HEK293 (cell line): ENCODE measurements around the gene CYRIA.

ENCODE experiments used
- CTCF ChIA-PET: fragments of 350-600 bp; formaldehyde crosslinking; extraction: SDS; loops from one replicate; lab custom pipeline; 2021; ENCODE audit warnings: antibody characterized with exemption; lab: Yijun Ruan, JAX
- POLR2A ChIA-PET: fragments of 300-600 bp; formaldehyde crosslinking; extraction: SDS; loops from one replicate; lab custom pipeline; 2020; ENCODE audit warnings: antibody characterized with exemption, inconsistent platforms; lab: Yijun Ruan, JAX
- H3K27ac ChIP-seq: fragments of 200-500 bp; sonication (Bioruptor generic); 2 replicates; pipeline ENCODE4 v1.5.1; 2014; ENCODE audit warnings: low read depth, low read length, control low read depth, inconsistent platforms; ENCODE audit errors: extremely low read depth
- H3K36me3 ChIP-seq, 2 experiments: fragments of 200-500 bp in 1 of 2; sonication (Bioruptor generic) in 1 of 2; 1 replicate in 1 of 2; 2 replicates in 1 of 2; pipeline ENCODE4 v1.5.1; 2014 to 2017; ENCODE audit warnings: inconsistent platforms in 2 of 2, low read length in 2 of 2; ENCODE audit not compliant: control insufficient read depth in 2 of 2, insufficient read depth in 1 of 2
- H3K4me1 ChIP-seq: fragments of 200-500 bp; sonication (Bioruptor generic); 2 replicates; pipeline ENCODE4 v1.5.1; 2014; ENCODE audit warnings: mild to moderate bottlenecking, low read length, inconsistent platforms; ENCODE audit not compliant: control insufficient read depth, insufficient read depth
- H3K4me3 ChIP-seq: 2 replicates; pipeline ENCODE4 v1.5.1; 2011; ENCODE audit warnings: low read depth, mild to moderate bottlenecking, control low read depth, low read length, moderate library complexity
- H3K9me3 ChIP-seq: fragments of 200-500 bp; sonication (Bioruptor generic); 2 replicates; pipeline ENCODE4 v1.5.1; 2014; ENCODE audit warnings: low read depth, low read length, inconsistent platforms; ENCODE audit not compliant: control insufficient read depth, insufficient read depth
- KLF1 ChIP-seq: fragments of 450-650 bp; formaldehyde crosslinking; IDR thresholded peaks from 2 replicates; pipeline ENCODE4 v1.5.1; 2016; ENCODE audit warnings: missing biosample characterization, missing genetic modification characterization
- MEIS1 ChIP-seq: sonication (generic); formaldehyde crosslinking; IDR thresholded peaks from 2 replicates; pipeline ENCODE4 v1.8.1; 2022; ENCODE audit warnings: missing genetic modification reagents, mild to moderate bottlenecking, borderline replicate concordance
- SP7 ChIP-seq: fragments of 450-650 bp; formaldehyde crosslinking; IDR thresholded peaks from 2 replicates; pipeline ENCODE4 v1.5.1; 2016; ENCODE audit warnings: missing biosample characterization, missing genetic modification characterization
- ZNF114 ChIP-seq: fragments of 450-650 bp; formaldehyde crosslinking; IDR thresholded peaks from 2 replicates; pipeline ENCODE4 v1.5.0; 2017; ENCODE audit warnings: missing biosample characterization, missing genetic modification characterization
- ZNF155 ChIP-seq: fragments of 450-650 bp; formaldehyde crosslinking; IDR thresholded peaks from 2 replicates; pipeline ENCODE4 v1.5.1; 2016; ENCODE audit warnings: missing biosample characterization, missing genetic modification characterization
- ZNF202 ChIP-seq: fragments of 450-650 bp; formaldehyde crosslinking; IDR thresholded peaks from 2 replicates; pipeline ENCODE4 v1.5.1; 2016; ENCODE audit warnings: missing biosample characterization, missing genetic modification characterization, borderline replicate concordance
- ZNF221 ChIP-seq: fragments of 450-650 bp; formaldehyde crosslinking; IDR thresholded peaks from 2 replicates; pipeline ENCODE4 v1.5.1; 2017; ENCODE audit warnings: missing biosample characterization, missing genetic modification characterization, borderline replicate concordance
- ZNF354C ChIP-seq: fragments of 450-650 bp; formaldehyde crosslinking; IDR thresholded peaks from 2 replicates; pipeline ENCODE4 v1.5.1; 2016; ENCODE audit warnings: missing biosample characterization, missing genetic modification characterization, low read depth, borderline replicate concordance
- ZNF37A ChIP-seq: fragments of 450-650 bp; IDR thresholded peaks from 2 replicates; pipeline ENCODE4 v1.5.1; 2018; ENCODE audit warnings: missing biosample characterization, missing genetic modification characterization
- ZNF394 ChIP-seq: fragments of 450-650 bp; formaldehyde crosslinking; IDR thresholded peaks from 2 replicates; pipeline ENCODE4 v1.5.1; 2016; ENCODE audit warnings: missing biosample characterization, missing genetic modification characterization, mild to moderate bottlenecking, moderate library complexity, borderline replicate concordance
- ZNF404 ChIP-seq: fragments of 450-650 bp; formaldehyde crosslinking; IDR thresholded peaks from 2 replicates; pipeline ENCODE4 v1.5.1; 2017; ENCODE audit warnings: missing biosample characterization, missing genetic modification characterization
- ZNF785 ChIP-seq: fragments of 450-650 bp; formaldehyde crosslinking; IDR thresholded peaks from 2 replicates; pipeline ENCODE4 v1.5.1; 2016; ENCODE audit warnings: missing biosample characterization, missing genetic modification characterization
- TF ChIP-seq, protein P1 (sequence below): fragments of 450-650 bp; formaldehyde crosslinking; IDR thresholded peaks from 2 replicates; pipeline ENCODE4 v1.5.1; 2016; ENCODE audit warnings: missing biosample characterization, missing genetic modification characterization
- TF ChIP-seq, protein P2 (sequence below): fragments of 450-650 bp; IDR thresholded peaks from 2 replicates; pipeline ENCODE4 v1.5.1; 2018; ENCODE audit warnings: missing biosample characterization, mild to moderate bottlenecking, missing genetic modification characterization
- TF ChIP-seq, protein P3 (sequence below): fragments of 450-650 bp; formaldehyde crosslinking; IDR thresholded peaks from 2 replicates; pipeline ENCODE4 v1.5.1; 2016; ENCODE audit warnings: missing biosample characterization, missing genetic modification characterization

Gene CYRIA

DNA sequence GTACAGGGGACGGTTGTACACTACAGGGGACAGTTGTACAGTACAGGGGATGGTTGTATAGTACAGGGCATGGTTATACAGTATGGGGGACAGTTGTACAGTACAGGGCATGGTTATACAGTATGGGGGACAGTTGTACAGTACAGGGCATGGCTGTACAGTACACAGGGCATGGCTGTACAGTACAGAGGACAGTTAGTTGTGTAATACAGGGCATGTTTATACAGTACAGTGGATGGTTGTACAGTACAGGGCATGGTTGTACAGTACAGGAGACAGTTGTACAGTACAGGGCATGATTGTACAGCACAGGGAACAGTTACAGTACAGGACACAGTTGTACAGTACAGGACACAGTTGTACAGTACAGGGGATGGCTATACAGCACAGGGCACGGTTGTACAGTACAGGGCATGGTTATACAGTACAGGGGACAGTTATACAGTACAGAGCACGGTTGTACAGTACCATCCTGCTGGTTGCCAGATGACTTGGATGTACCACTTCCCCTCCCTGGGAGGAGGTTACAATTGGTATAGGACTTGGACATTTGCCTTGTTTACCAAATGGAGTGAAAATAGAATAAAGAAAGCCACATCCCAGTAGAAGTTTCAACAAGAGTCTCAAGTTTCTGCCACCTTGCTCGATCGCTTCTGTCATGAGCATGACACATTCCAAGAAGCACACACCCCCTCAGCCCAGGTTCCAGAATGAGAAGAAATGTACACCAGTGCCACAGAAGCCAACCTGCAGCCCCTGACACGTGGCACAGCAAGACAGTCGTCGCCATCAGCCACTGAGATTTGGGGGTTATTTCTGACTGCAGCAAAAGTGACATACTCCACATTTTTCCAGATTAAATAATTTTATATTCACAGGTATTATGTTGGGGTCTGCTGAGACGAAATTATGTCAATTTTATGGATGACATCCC lies 16.0 kb downstream of the CYRIA start (continued):
- TF ChIP-seq, protein P1, sequence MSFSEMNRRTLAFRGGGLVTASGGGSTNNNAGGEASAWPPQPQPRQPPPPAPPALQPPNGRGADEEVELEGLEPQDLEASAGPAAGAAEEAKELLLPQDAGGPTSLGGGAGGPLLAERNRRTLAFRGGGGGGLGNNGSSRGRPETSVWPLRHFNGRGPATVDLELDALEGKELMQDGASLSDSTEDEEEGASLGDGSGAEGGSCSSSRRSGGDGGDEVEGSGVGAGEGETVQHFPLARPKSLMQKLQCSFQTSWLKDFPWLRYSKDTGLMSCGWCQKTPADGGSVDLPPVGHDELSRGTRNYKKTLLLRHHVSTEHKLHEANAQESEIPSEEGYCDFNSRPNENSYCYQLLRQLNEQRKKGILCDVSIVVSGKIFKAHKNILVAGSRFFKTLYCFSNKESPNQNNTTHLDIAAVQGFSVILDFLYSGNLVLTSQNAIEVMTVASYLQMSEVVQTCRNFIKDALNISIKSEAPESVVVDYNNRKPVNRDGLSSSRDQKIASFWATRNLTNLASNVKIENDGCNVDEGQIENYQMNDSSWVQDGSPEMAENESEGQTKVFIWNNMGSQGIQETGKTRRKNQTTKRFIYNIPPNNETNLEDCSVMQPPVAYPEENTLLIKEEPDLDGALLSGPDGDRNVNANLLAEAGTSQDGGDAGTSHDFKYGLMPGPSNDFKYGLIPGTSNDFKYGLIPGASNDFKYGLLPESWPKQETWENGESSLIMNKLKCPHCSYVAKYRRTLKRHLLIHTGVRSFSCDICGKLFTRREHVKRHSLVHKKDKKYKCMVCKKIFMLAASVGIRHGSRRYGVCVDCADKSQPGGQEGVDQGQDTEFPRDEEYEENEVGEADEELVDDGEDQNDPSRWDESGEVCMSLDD (tag by site-specific recombination): no peak
- TF ChIP-seq KLF1 (tag by site-specific recombination): no peak
- no peak for TF ChIP-seq ZNF404 (tag by site-specific recombination)
- TF ChIP-seq ZNF37A (tag by site-specific recombination): no peak
- TF ChIP-seq ZNF354C: no peak
- TF ChIP-seq, protein P2, sequence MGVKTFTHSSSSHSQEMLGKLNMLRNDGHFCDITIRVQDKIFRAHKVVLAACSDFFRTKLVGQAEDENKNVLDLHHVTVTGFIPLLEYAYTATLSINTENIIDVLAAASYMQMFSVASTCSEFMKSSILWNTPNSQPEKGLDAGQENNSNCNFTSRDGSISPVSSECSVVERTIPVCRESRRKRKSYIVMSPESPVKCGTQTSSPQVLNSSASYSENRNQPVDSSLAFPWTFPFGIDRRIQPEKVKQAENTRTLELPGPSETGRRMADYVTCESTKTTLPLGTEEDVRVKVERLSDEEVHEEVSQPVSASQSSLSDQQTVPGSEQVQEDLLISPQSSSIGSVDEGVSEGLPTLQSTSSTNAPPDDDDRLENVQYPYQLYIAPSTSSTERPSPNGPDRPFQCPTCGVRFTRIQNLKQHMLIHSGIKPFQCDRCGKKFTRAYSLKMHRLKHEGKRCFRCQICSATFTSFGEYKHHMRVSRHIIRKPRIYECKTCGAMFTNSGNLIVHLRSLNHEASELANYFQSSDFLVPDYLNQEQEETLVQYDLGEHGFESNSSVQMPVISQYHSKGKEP (tag by site-specific recombination): no peak
- TF ChIP-seq ZNF202 (tag by site-specific recombination): no peak
- no peak for TF ChIP-seq ZNF785
- TF ChIP-seq MEIS1 (CRISPR knock-in tag): no peak

DNA sequence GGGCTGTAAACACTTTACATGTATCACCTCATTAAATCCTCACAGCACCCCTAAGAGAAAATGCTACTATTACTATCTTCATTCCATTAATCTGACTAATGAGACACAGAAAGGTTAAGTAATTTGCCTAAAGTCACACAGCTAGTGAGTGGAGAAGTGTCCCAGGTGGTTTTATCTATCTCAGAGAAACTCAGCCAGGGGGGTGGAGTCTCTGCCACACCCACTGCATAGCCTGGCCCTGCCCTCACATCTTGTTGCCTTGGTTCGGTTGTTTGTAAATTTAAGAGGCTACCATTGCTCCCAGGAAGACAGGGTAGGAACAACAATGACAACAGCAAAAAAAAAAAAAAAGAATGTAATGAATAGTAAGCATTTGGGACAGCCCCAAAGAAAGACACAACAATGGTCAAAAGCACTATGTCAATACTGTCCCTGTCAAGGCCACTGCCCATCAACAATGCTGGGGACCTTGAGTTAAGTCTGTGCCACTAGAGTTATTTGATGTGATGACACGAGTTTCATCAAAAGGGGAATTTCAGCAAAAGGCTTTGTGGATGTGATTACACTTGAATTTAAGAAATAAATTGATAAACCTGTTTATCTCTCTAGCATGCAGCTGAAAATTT lies 17.5 kb downstream of the CYRIA start:
- H3K4me1 ChIP-seq: no peaks in the 10 kb centered on the region
- no peak overlapping the region for H3K4me3 ChIP-seq
- POLR2A ChIA-PET: no interaction called here
- no peak overlapping the region for H3K27ac ChIP-seq
- no peak for TF ChIP-seq SP7
- TF ChIP-seq ZNF114 (tag by site-specific recombination): no peak
- TF ChIP-seq KLF1 (tag by site-specific recombination): no peak
- TF ChIP-seq ZNF155 (tag by site-specific recombination): no peak
- TF ChIP-seq, protein P3, sequence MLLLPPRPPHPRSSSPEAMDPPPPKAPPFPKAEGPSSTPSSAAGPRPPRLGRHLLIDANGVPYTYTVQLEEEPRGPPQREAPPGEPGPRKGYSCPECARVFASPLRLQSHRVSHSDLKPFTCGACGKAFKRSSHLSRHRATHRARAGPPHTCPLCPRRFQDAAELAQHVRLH: no peak
- no peaks in the 10 kb centered on the region for H3K36me3 ChIP-seq
- CTCF ChIA-PET: interaction anchor here (0.7 to 1.0 kb wide), 2 partner anchors 35 to 40 kb away, joined by 3 to 4 read pairs; no protein-coding TSS in a partner anchor
- no peaks in the 10 kb centered on the region for H3K9me3 ChIP-seq

DNA sequence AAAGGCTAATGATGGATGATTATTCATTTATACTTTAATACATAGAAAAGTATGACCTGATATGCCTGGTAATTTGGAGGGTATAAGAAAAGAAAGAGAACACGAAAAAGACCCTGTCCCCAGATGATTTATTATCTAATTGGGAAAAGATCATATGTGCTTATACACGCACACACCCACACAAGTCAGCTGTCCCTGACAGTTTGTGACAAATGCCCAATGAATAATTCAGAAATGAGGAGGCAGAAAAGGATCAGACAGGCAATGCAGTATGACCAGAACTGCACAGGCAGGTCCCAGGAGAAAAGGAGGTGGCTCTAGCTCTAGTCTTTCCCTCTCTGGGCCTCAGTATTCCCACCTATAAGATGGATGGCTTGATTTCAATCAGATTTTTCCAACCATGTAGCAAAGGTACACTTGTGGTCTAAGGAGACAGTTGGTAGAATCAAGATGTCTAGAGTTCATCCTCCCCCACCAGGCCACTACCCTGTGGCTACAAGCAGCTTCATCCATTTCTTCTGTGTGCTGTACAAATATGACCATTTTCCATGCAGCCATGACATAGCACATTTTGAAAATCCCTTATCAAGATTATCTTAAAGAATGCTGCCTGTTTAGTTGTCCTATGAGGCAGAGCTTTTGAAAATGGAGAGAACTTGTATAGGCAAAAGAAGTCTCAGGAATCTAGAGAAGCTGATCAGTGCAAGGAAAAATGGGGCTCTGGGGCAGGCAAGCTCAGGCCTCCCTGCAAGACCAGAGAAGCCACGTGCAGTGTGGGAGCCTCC lies 19.7 kb downstream of the CYRIA start:
- Histone ChIP-seq H3K36me3 (no peaks in the 10 kb centered on the region), H3K27ac (no peak overlapping the region), H3K9me3 (no peaks in the 10 kb centered on the region), H3K4me3 (no peak overlapping the region), H3K4me1 (no peaks in the 10 kb centered on the region)
- POLR2A ChIA-PET: interaction anchor here (0.6 kb wide), 1 partner anchor 1045 kb away, joined by 6 read pairs; no protein-coding TSS in a partner anchor
- CTCF ChIA-PET: interaction anchor here (0.6 to 1.3 kb wide), 4 partner anchors 22 to 110 kb away, joined by 3 read pairs; no protein-coding TSS in a partner anchor
- TF ChIP-seq ZNF221 (tag by site-specific recombination) (no peak), ZNF394 (tag by site-specific recombination) (no peak)
